Activated B cell treated with CpG ODN at 0.5 μM for 24 hours (primary cell): ENCODE measurements around the gene PMFBP1. TPM values are rescaled to one million over a fixed set of nuclear protein-coding genes. Genes with fewer than 3 reads are reported as not detected.

ENCODE experiments used
- ATAC-seq: fragments of 200-7000 bp; cut with Tn5 transposase; one replicate; pipeline ENCODE4 v1.10.0; 2021; ENCODE audit warnings: low read depth, mild to moderate bottlenecking, moderate library complexity
- CTCF ChIA-PET: fragments of 350-600 bp; sonication (Branson Sonifier 250); formaldehyde crosslinking; loops from one replicate; lab custom pipeline; 2021; ENCODE audit warnings: antibody characterized with exemption; lab: Charles Lee
- POLR2A ChIA-PET: fragments of 350-600 bp; sonication (Branson Sonifier 250); formaldehyde crosslinking; loops from one replicate; lab custom pipeline; 2021; ENCODE audit warnings: antibody characterized with exemption; lab: Charles Lee
- DNase-seq: peaks from one replicate; pipeline ENCODE4 v3.0.0; 2022
- H3K27ac Mint-ChIP-seq: one replicate; pipeline ENCODE4 v1.8.0; 2020; ENCODE audit warnings: mixed read lengths
- H3K27me3 Mint-ChIP-seq: one replicate; pipeline ENCODE4 v1.8.0; 2021; ENCODE audit warnings: mixed read lengths
- H3K36me3 Mint-ChIP-seq: one replicate; pipeline ENCODE4 v1.8.0; 2021; ENCODE audit warnings: low read depth, mixed read lengths
- H3K4me1 Mint-ChIP-seq: one replicate; pipeline ENCODE4 v1.8.0; 2021; ENCODE audit warnings: mixed read lengths
- H3K4me3 Mint-ChIP-seq: one replicate; pipeline ENCODE4 v1.8.0; 2020; ENCODE audit warnings: mild to moderate bottlenecking, mixed read lengths
- H3K9me3 Mint-ChIP-seq: one replicate; pipeline ENCODE4 v1.8.0; 2020; ENCODE audit warnings: mixed read lengths
- intact Hi-C: fragments of 100-400 bp; cut with micrococcal nuclease; formaldehyde crosslinking; loops from one replicate; pipeline ENCODE4 v1.15.1; 2024
- total RNA-seq: library from RNA; stranded (reverse); gene quantifications from 2 replicates; pipeline ENCODE4 v1.2.3, GENCODE V29; 2022
- TF ChIP-seq, protein P1 (sequence below): fragments of 200-600 bp; IDR thresholded peaks from one replicate; pipeline ENCODE4 v1.8.0; 2022; ENCODE audit warnings: antibody characterized with exemption, mild to moderate bottlenecking

The PMFBP1 gene
- total RNA-seq, 1 donor from 2014 or later: 5.7 TPM

DNA sequence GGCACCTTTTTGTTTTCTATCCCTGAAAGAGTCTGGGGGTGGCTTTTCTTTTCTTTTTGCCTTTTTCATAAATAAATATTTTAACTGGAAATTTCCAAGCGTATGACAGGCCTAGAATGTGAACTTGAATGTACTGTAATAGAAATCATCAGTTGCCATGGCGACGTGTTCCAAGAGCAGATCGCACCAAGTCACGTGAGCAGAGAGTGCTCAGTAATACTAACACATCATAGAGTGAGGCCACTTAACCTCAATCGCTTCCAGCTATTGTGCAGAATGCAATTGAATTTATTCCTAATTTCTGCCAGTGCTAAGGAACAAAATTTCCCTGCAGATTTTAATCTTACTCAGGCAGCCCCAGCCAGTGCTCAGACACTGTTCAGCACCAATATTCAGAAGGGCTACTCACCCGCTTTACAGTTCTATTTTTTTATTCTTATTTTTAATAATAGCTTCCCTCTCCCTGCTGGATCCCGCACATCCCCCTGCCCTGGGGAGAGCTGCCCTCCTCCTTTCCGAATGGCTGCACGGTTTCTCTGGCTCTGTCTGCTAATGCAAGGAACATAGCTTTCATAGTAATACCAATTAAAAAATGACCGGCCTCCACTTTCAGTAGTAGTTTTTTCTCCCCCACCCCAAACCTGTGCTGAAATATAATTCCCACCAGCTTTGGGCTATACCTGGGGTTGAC is 26.2 kb upstream of the PMFBP1 start:
- no peak overlapping the region for H3K4me3 Mint-ChIP-seq
- DNase-seq (no peak), ATAC-seq (no peak)
- ChIA-PET CTCF (no interaction called here), POLR2A (no interaction called here)
- peaks cover 9% of the 10 kb centered on the region for H3K4me1 Mint-ChIP-seq
- no peaks in the 10 kb centered on the region for H3K9me3 Mint-ChIP-seq
- H3K27me3 Mint-ChIP-seq: no peaks in the 10 kb centered on the region
- no peaks in the 10 kb centered on the region for H3K36me3 Mint-ChIP-seq
- no peak overlapping the region for H3K27ac Mint-ChIP-seq
- intact Hi-C loops: no loop called here
- TF ChIP-seq, protein P1, sequence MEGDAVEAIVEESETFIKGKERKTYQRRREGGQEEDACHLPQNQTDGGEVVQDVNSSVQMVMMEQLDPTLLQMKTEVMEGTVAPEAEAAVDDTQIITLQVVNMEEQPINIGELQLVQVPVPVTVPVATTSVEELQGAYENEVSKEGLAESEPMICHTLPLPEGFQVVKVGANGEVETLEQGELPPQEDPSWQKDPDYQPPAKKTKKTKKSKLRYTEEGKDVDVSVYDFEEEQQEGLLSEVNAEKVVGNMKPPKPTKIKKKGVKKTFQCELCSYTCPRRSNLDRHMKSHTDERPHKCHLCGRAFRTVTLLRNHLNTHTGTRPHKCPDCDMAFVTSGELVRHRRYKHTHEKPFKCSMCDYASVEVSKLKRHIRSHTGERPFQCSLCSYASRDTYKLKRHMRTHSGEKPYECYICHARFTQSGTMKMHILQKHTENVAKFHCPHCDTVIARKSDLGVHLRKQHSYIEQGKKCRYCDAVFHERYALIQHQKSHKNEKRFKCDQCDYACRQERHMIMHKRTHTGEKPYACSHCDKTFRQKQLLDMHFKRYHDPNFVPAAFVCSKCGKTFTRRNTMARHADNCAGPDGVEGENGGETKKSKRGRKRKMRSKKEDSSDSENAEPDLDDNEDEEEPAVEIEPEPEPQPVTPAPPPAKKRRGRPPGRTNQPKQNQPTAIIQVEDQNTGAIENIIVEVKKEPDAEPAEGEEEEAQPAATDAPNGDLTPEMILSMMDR: no peak

DNA sequence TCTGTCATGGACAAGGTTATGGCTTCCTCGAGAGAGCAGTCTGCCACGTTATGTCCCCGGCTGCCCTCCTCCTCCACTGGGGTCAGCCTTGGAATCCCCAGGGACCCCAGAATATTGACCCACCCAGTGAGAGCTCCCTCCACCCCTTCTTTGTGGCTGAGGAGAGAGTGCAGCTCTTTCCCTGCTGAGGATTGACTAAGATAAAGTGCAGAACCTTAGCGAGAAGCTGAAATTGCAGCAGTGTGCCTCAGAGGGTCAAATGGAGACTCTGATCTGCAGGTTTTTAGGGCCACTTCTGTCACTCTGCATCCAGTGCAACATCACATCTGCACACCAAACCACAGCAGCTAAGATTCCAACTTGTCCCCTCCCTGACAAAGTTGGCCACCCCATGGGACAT is 25.6 kb upstream of the PMFBP1 start:
- POLR2A ChIA-PET: no interaction called here
- DNase-seq (no peak), ATAC-seq (no peak)
- H3K4me1 Mint-ChIP-seq: peaks cover 3% of the 10 kb centered on the region
- TF ChIP-seq, protein P1: no peak
- no peaks in the 10 kb centered on the region for H3K27me3 Mint-ChIP-seq
- intact Hi-C loops: no loop called here
- CTCF ChIA-PET: no interaction called here
- no peaks in the 10 kb centered on the region for H3K36me3 Mint-ChIP-seq
- H3K27ac Mint-ChIP-seq: no peak overlapping the region
- H3K4me3 Mint-ChIP-seq: no peak overlapping the region
- H3K9me3 Mint-ChIP-seq: no peaks in the 10 kb centered on the region

DNA sequence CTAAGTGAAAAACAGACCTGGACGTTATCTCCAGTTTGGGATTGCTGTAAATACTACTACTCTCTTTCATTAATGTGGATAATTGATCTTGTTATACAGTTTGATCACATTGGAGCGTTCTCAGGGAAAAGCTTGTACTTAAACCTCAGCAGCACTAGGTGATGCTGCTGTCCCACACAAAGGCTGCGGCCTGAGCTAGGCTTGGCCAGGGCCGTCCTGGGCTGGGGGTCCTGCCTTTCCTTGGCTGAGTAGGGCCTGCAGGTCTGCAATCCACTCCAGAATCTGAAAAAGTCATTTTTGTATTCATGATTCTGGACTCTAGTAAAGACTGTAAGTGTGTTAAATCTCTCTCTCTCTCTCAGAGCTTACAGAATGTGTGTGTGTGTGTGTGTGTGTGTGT is 23.7 kb upstream of the PMFBP1 start:
- CTCF ChIA-PET: no interaction called here

DNA sequence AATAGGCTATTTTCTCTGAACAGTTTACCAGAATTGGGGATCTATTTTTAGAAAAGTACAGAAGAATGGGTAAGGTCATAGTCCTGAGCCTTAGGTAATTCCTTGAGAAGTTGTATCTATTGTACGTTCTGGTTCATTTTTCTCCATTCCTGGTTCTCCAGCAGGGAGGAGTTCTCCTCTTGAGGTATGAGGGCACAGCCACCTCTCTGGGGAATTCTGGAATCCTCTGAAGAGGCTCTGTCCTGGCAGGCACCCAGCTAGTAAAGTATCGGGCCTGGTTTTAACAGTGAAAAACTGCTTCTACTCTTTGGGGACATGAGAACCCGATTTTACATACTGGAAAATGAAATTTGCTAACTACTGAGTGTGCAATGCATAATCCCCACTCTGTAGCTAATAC is 19.6 kb upstream of the PMFBP1 start:
- TF ChIP-seq, protein P1: no peak
- Mint-ChIP-seq H3K27ac (no peak overlapping the region), H3K36me3 (no peaks in the 10 kb centered on the region), H3K9me3 (no peaks in the 10 kb centered on the region), H3K4me1 (no peaks in the 10 kb centered on the region), H3K4me3 (no peak overlapping the region), H3K27me3 (no peaks in the 10 kb centered on the region)
- POLR2A ChIA-PET: no interaction called here
- ATAC-seq: no peak
- DNase-seq: no peak
- CTCF ChIA-PET: no interaction called here
- intact Hi-C loops: no loop called here

More for the DNA sequence above, 23.7 kb upstream of the PMFBP1 start:
- H3K4me1 Mint-ChIP-seq: no peaks in the 10 kb centered on the region
- intact Hi-C loops: no loop called here
- TF ChIP-seq, protein P1: no peak
- H3K4me3 Mint-ChIP-seq: no peak overlapping the region
- H3K27ac Mint-ChIP-seq: no peak overlapping the region
- POLR2A ChIA-PET: interaction anchor here (0.6 kb wide), 1 partner anchor 187 kb away, joined by 7 read pairs; no protein-coding TSS in a partner anchor
- no peak for DNase-seq
- no peak for ATAC-seq
- H3K36me3 Mint-ChIP-seq: no peaks in the 10 kb centered on the region
- H3K9me3 Mint-ChIP-seq: no peaks in the 10 kb centered on the region
- no peaks in the 10 kb centered on the region for H3K27me3 Mint-ChIP-seq

DNA sequence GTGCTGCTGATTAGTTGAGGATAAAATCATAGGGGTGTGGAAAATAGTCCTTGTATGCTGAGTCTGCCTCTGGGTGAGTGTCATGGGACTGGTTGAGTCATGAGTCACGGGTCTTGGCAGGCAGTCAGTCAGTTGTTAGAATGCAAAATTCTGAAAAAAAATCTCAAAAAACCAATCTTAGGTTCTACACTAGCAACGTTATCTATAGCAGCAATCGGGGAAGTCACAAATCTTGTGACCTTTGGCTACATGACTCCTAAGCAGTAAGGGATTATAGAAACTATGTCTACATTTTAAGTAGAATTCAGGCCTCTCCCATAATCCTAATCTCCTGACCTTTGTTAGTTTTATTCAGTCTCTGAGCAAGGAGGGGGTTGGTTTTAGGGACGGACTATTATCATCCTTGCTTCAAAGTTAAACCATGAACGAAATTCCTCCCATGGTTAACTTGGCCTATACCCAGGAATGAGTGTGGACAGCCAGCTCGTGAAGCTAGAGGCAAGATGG is 18.0 kb upstream of the PMFBP1 start:
- TF ChIP-seq, protein P1: no peak
- ChIA-PET CTCF (no interaction called here), POLR2A (no interaction called here)
- H3K4me3 Mint-ChIP-seq: no peak overlapping the region
- DNase-seq (no peak), ATAC-seq (no peak)
- H3K27me3 Mint-ChIP-seq: no peaks in the 10 kb centered on the region
- no peaks in the 10 kb centered on the region for H3K9me3 Mint-ChIP-seq
- no peaks in the 10 kb centered on the region for H3K36me3 Mint-ChIP-seq
- no peaks in the 10 kb centered on the region for H3K4me1 Mint-ChIP-seq
- intact Hi-C loops: no loop called here
- no peak overlapping the region for H3K27ac Mint-ChIP-seq
